SK-N-SH (cell line): ENCODE data around the gene ENKUR.

Experiments used
- CHD2 ChIP-seq: fragments of 150-350 bp; IDR thresholded peaks from 2 replicates; pipeline ENCODE4 v1.6.1; 2018; ENCODE audit warnings: low read length; ENCODE audit not compliant: partially characterized antibody
- EP300 ChIP-seq, 2 experiments: IDR thresholded peaks; 2 replicates each; pipeline versions ENCODE4 v1.4.0 to v1.6.1; 2012; ENCODE audit warnings: borderline replicate concordance in 1 of 2, low read depth in 1 of 2, low read length in 1 of 2
- POLR2AphosphoS5 ChIP-seq: IDR thresholded peaks from 2 replicates; pipeline ENCODE4 v1.6.1; 2012; ENCODE audit warnings: low read depth, low read length
- REST ChIP-seq: IDR thresholded peaks from 2 replicates; pipeline ENCODE4 v1.6.1; 2012; ENCODE audit warnings: mild to moderate bottlenecking, low read depth, low read length, moderate library complexity
- RFX5 ChIP-seq: IDR thresholded peaks from 2 replicates; pipeline ENCODE4 v1.6.1; 2012; ENCODE audit warnings: mild to moderate bottlenecking, improper control_type of control experiment, low read length
- RXRA ChIP-seq: IDR thresholded peaks from 2 replicates; pipeline ENCODE4 v1.4.0; 2012; ENCODE audit warnings: low read depth, mild to moderate bottlenecking, borderline replicate concordance
- SIN3A ChIP-seq: IDR thresholded peaks from 2 replicates; pipeline ENCODE4 v1.6.1; 2012; ENCODE audit warnings: low read depth, mild to moderate bottlenecking, low read length, moderate library complexity, borderline replicate concordance
- SMC3 ChIP-seq: IDR thresholded peaks from 2 replicates; pipeline ENCODE4 v1.6.1; 2012; ENCODE audit warnings: low read depth, low read length, improper control_type of control experiment
- TEAD4 ChIP-seq: IDR thresholded peaks from 2 replicates; pipeline ENCODE4 v1.4.0; 2012; ENCODE audit warnings: mild to moderate bottlenecking, borderline replicate concordance; ENCODE audit not compliant: insufficient read depth
- YY1 ChIP-seq: IDR thresholded peaks from 2 replicates; pipeline ENCODE4 v1.4.0; 2012; ENCODE audit warnings: low read depth, mild to moderate bottlenecking
- TF ChIP-seq, protein P1 (sequence below): fragments of 200-600 bp; sonication (generic); IDR thresholded peaks from 2 replicates; pipeline ENCODE4 v1.6.1; 2017; ENCODE audit warnings: antibody characterized with exemption, mild to moderate bottlenecking, moderate library complexity
- TF ChIP-seq, protein P2 (sequence below): IDR thresholded peaks from 2 replicates; pipeline ENCODE4; 2012

GRCh38 chr10:25023278-25023677 is 7.3 kb upstream of the ENKUR start:
- TF ChIP-seq, protein P1, sequence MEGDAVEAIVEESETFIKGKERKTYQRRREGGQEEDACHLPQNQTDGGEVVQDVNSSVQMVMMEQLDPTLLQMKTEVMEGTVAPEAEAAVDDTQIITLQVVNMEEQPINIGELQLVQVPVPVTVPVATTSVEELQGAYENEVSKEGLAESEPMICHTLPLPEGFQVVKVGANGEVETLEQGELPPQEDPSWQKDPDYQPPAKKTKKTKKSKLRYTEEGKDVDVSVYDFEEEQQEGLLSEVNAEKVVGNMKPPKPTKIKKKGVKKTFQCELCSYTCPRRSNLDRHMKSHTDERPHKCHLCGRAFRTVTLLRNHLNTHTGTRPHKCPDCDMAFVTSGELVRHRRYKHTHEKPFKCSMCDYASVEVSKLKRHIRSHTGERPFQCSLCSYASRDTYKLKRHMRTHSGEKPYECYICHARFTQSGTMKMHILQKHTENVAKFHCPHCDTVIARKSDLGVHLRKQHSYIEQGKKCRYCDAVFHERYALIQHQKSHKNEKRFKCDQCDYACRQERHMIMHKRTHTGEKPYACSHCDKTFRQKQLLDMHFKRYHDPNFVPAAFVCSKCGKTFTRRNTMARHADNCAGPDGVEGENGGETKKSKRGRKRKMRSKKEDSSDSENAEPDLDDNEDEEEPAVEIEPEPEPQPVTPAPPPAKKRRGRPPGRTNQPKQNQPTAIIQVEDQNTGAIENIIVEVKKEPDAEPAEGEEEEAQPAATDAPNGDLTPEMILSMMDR, result no peak
- TF ChIP-seq EP300 (IDR thresholded peaks at IDR 0.05; ENCODE audit: borderline replicate concordance in 1 of 2, low read depth in 1 of 2, low read length in 1 of 2), result no peak
- TF ChIP-seq REST, result no peak
- TF ChIP-seq TEAD4, result no peak
- TF ChIP-seq CHD2, result no peak
- no peak for TF ChIP-seq YY1
- no peak for TF ChIP-seq SMC3
- TF ChIP-seq, protein P2, sequence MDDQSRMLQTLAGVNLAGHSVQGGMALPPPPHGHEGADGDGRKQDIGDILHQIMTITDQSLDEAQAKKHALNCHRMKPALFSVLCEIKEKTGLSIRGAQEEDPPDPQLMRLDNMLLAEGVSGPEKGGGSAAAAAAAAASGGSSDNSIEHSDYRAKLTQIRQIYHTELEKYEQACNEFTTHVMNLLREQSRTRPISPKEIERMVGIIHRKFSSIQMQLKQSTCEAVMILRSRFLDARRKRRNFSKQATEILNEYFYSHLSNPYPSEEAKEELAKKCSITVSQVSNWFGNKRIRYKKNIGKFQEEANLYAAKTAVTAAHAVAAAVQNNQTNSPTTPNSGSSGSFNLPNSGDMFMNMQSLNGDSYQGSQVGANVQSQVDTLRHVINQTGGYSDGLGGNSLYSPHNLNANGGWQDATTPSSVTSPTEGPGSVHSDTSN, result no peak
- TF ChIP-seq POLR2AphosphoS5, result no peak
- TF ChIP-seq RFX5, result no peak
- no peak for TF ChIP-seq SIN3A
- TF ChIP-seq RXRA, result no peak
